HFF-Myc (cell line): ENCODE data around the gene ANGPTL4.
"Not testable (repeated sequence)": the region's sequence is repeated elsewhere in the genome, so short reads cannot be mapped to it uniquely, and the experiment has no call there.

Source experiments
- DNase-seq: peaks from one replicate; pipeline ENCODE4 v3.0.0-alpha.2; 2011; ENCODE audit warnings: low read depth; ENCODE audit errors: extremely low read depth
- H3K4me3 ChIP-seq: replicated peaks from 2 replicates; pipeline ENCODE4 v1.5.1; 2011; ENCODE audit warnings: low read depth, mild to moderate bottlenecking, control low read depth, low read length
- CTCF ChIP-seq: IDR thresholded peaks from 2 replicates; pipeline ENCODE4 v1.5.1; 2012; ENCODE audit warnings: mild to moderate bottlenecking, low read depth, low read length, control low read depth; ENCODE audit errors: missing control alignments

Gene ANGPTL4

GRCh38 chr19:8385566-8385965 lies 21.6 kb downstream of the ANGPTL4 start:
- not testable (repeated sequence) for H3K4me3 ChIP-seq, DNase-seq

- DNase-seq, H3K4me3 ChIP-seq: not testable (repeated sequence)
Measured at GRCh38 chr19:8386419-8386818, 22.5 kb downstream of the ANGPTL4 start.

- H3K4me3 ChIP-seq: no peak overlapping the region
- no peak for DNase-seq
- no peak for TF ChIP-seq CTCF
Measured at GRCh38 chr19:8386990-8387389, 23.0 kb downstream of the ANGPTL4 start.

- no peak overlapping the region for H3K4me3 ChIP-seq
- no peak for DNase-seq
- TF ChIP-seq CTCF: no peak
Measured at GRCh38 chr19:8387688-8388611, 24.0 kb downstream of the ANGPTL4 start.

- H3K4me3 ChIP-seq: no peak overlapping the region
- TF ChIP-seq CTCF: no peak
- DNase-seq: no peak
Measured at GRCh38 chr19:8388612-8388958, 24.6 kb downstream of the ANGPTL4 start.

- H3K4me3 ChIP-seq: peak within 1 kb of the TSS; percentile 56
Measured at GRCh38 chr19:8389891-8390616, 26.1 kb downstream of the ANGPTL4 start, which contains the start of gene RAB11B. Gene RAB11B (plus strand): TSS chr19:8390360. CDS start chr19:8390417, 57 bp downstream.

GRCh38 chr19:8390617-8390981 lies 26.6 kb downstream of the ANGPTL4 start:
- peak; percentile 57 for DNase-seq
- H3K4me3 ChIP-seq: peak overlapping the region; percentile 56
- no peak for TF ChIP-seq CTCF

More at GRCh38 chr19:8389891-8390616, 26.1 kb downstream of the ANGPTL4 start, which contains the start of gene RAB11B:
- TF ChIP-seq CTCF: no peak
- peak; percentile 99 for DNase-seq
